ENCODE measurements around the gene NEK10. TPM values are rescaled to one million over a fixed set of nuclear protein-coding genes. Genes with fewer than 3 reads are reported as not detected.

Gene NEK10
- total and polyA plus RNA-seq, 2 of the 13 experiments (the other 11 are each of a cell fraction or from before 2014, with no cell fraction given), result 2.8 to 14.2 TPM

GRCh38 chr3:27366062-27366591 is 3.1 kb downstream of the NEK10 start (continued):
- no peak for TF ChIP-seq ZNF512B (CRISPR knock-in tag; IDR thresholded peaks at IDR 0.05; ENCODE audit: borderline replicate concordance)
- no peak for TF ChIP-seq ZNF256 (CRISPR knock-in tag; conservative IDR thresholded peaks at IDR 0.05)
- TF ChIP-seq HMGA1 (CRISPR knock-in tag; conservative IDR thresholded peaks at IDR 0.05), result no peak
- TF ChIP-seq ZNF234 (CRISPR knock-in tag; conservative IDR thresholded peaks at IDR 0.05), result no peak
- TF ChIP-seq MBNL3 (CRISPR knock-in tag; conservative IDR thresholded peaks at IDR 0.05), result no peak
- no peak for TF ChIP-seq ZNF570 (CRISPR knock-in tag; IDR thresholded peaks at IDR 0.05; ENCODE audit: borderline replicate concordance)
- no peak for TF ChIP-seq ZNF576 (CRISPR knock-in tag; IDR thresholded peaks at IDR 0.05)
- peak; percentile 58 for TF ChIP-seq ZEB1 (IDR thresholded peaks at IDR 0.05; ENCODE audit: insufficient replicate concordance, low read depth)
- TF ChIP-seq MEIS1 (CRISPR knock-in tag; IDR thresholded peaks at IDR 0.05; ENCODE audit: borderline replicate concordance), result peak; percentile 71; the same call in 1 of the 2 replicates
- TF ChIP-seq IKZF5 (CRISPR knock-in tag; IDR thresholded peaks at IDR 0.05), result 0 out of 2 replicates have a peak, but pooled peaks have one; percentile 59
- no peak for TF ChIP-seq TRIM24 (CRISPR knock-in tag; IDR thresholded peaks at IDR 0.05)
- no peak for TF ChIP-seq BRD4 (CRISPR knock-in tag; IDR thresholded peaks at IDR 0.05)
- TF ChIP-seq CC2D1A (CRISPR knock-in tag; IDR thresholded peaks at IDR 0.05), result no peak
- peak; percentile 80 for TF ChIP-seq RARA (CRISPR knock-in tag; IDR thresholded peaks at IDR 0.05)
- no peak for TF ChIP-seq MYC (CRISPR knock-in tag; IDR thresholded peaks at IDR 0.05; ENCODE audit: borderline replicate concordance)
- no peak for TF ChIP-seq GZF1 (CRISPR knock-in tag; IDR thresholded peaks at IDR 0.05)
- TF ChIP-seq ZNF879 (CRISPR knock-in tag; IDR thresholded peaks at IDR 0.05), result no peak
- TF ChIP-seq ZNF337 (CRISPR knock-in tag; IDR thresholded peaks at IDR 0.05; ENCODE audit: borderline replicate concordance, low read depth), result no peak
- 0 out of 2 replicates have a peak, but pooled peaks have one; percentile 21 for TF ChIP-seq KMT2B (CRISPR knock-in tag; IDR thresholded peaks at IDR 0.05)
- TF ChIP-seq ZKSCAN8 (CRISPR knock-in tag; IDR thresholded peaks at IDR 0.05; ENCODE audit: borderline replicate concordance), result peak; percentile 35; the same call in 1 of the 2 replicates
- no peak for TF ChIP-seq ZNF768 (CRISPR knock-in tag; IDR thresholded peaks at IDR 0.05)
- 0 out of 2 replicates have a peak, but pooled peaks have one; percentile 39 for TF ChIP-seq ZSCAN20 (CRISPR knock-in tag; IDR thresholded peaks at IDR 0.05; ENCODE audit: borderline replicate concordance)
- no peak for TF ChIP-seq CHD2 (IDR thresholded peaks at IDR 0.05; ENCODE audit: low read depth, low read length)
- TF ChIP-seq ZNF577 (CRISPR knock-in tag; IDR thresholded peaks at IDR 0.05; ENCODE audit: borderline replicate concordance, low read depth), result no peak
- no peak for TF ChIP-seq ELK4 (CRISPR knock-in tag; IDR thresholded peaks at IDR 0.05; ENCODE audit: borderline replicate concordance)
- TF ChIP-seq ONECUT2 (CRISPR knock-in tag; IDR thresholded peaks at IDR 0.05), result 0 out of 2 replicates have a peak, but pooled peaks have one; percentile 60
- peak; percentile 68; the same call in 1 of the 2 replicates for TF ChIP-seq ZNF264 (CRISPR knock-in tag; IDR thresholded peaks at IDR 0.05)

All from HepG2 (cell line).